ENCODE results near the gene GALR3.

Gene GALR3

GRCh38 chr22:37843741-37844089 is 20.5 kb downstream of the GALR3 start:
- peaks cover 3% of the 10 kb centered on the region; the same call in 1 of the 2 replicates for H3K36me3 ChIP-seq (ENCODE audit: control insufficient read depth, insufficient read depth, low read length)
- DNase-seq (ENCODE audit: extremely low read depth, insufficient read length) = no peak
- TF ChIP-seq CTCF (IDR thresholded peaks at IDR 0.05; ENCODE audit: insufficient read depth, low read length, poor library complexity, severe bottlenecking) = no peak
- H3K4me3 ChIP-seq (replicated peaks; ENCODE audit: low read depth, low read length) = peak overlapping the region; percentile 80
- H3K27me3 ChIP-seq (replicated peaks; ENCODE audit: control insufficient read depth, insufficient read depth, low read length) = no peaks in the 10 kb centered on the region

- no peak for DNase-seq (ENCODE audit: extremely low read depth, insufficient read length)
- Histone ChIP-seq H3K36me3 (ENCODE audit: control insufficient read depth, insufficient read depth, low read length) (peaks cover under 1% of the 10 kb centered on the region; the same call in 1 of the 2 replicates), H3K27me3 (replicated peaks; ENCODE audit: control insufficient read depth, insufficient read depth, low read length) (no peaks in the 10 kb centered on the region), H3K4me3 (replicated peaks; ENCODE audit: low read depth, low read length) (peak overlapping the region; percentile 80)
- no peak for TF ChIP-seq CTCF (IDR thresholded peaks at IDR 0.05; ENCODE audit: insufficient read depth, low read length, poor library complexity, severe bottlenecking)
Observed at GRCh38 chr22:37844904-37845329, 21.7 kb downstream of the GALR3 start.

- Histone ChIP-seq H3K36me3 (ENCODE audit: control insufficient read depth, insufficient read depth, low read length) (peaks cover 3% of the 10 kb centered on the region), H3K4me3 (replicated peaks; ENCODE audit: low read depth, low read length) (no peak overlapping the region), H3K27me3 (replicated peaks; ENCODE audit: control insufficient read depth, insufficient read depth, low read length) (no peaks in the 10 kb centered on the region)
- TF ChIP-seq CTCF (IDR thresholded peaks at IDR 0.05; ENCODE audit: insufficient read depth, low read length, poor library complexity, severe bottlenecking) = no peak
- DNase-seq (ENCODE audit: extremely low read depth, insufficient read length) = no peak
Observed at GRCh38 chr22:37846433-37846832, 23.3 kb downstream of the GALR3 start.

- DNase-seq (ENCODE audit: extremely low read depth, insufficient read length) = peak; percentile 34
- TF ChIP-seq CTCF (IDR thresholded peaks at IDR 0.05; ENCODE audit: insufficient read depth, low read length, poor library complexity, severe bottlenecking) = no peak
Observed at GRCh38 chr22:37848587-37849088, 25.5 kb downstream of the GALR3 start.

GRCh38 chr22:37849089-37849751 is 26.0 kb downstream of the GALR3 start, which contains the start of gene EIF3L:
EIF3L (plus strand) TSS chr22:37849419; CDS start chr22:37849450, 31 bp downstream.
- Histone ChIP-seq H3K36me3 (ENCODE audit: control insufficient read depth, insufficient read depth, low read length) (peaks cover 12% of the 10 kb centered on the region), H3K27me3 (replicated peaks; ENCODE audit: control insufficient read depth, insufficient read depth, low read length) (no peaks in the 10 kb centered on the region), H3K4me3 (replicated peaks; ENCODE audit: low read depth, low read length) (peak within 1 kb of the TSS; percentile 95)
- DNase-seq (ENCODE audit: extremely low read depth, insufficient read length) = peak; percentile 93
- no peak for TF ChIP-seq CTCF (IDR thresholded peaks at IDR 0.05; ENCODE audit: insufficient read depth, low read length, poor library complexity, severe bottlenecking)

More at GRCh38 chr22:37848587-37849088, 25.5 kb downstream of the GALR3 start:
- Histone ChIP-seq H3K36me3 (ENCODE audit: control insufficient read depth, insufficient read depth, low read length) (peaks cover 9% of the 10 kb centered on the region), H3K4me3 (replicated peaks; ENCODE audit: low read depth, low read length) (peak overlapping the region; percentile 95), H3K27me3 (replicated peaks; ENCODE audit: control insufficient read depth, insufficient read depth, low read length) (no peaks in the 10 kb centered on the region)

Data from GM06990 (cell line).